Globus pallidus (tissue), 1 donor: ENCODE data around the gene MSRB3.
"Not testable (repeated sequence)": the region's sequence is repeated elsewhere in the genome, so short reads cannot be mapped to it uniquely, and the experiment has no call there.

Experiments
- DNase-seq: peaks from one replicate; pipeline ENCODE4 v3.0.0-alpha.2; 2015; ENCODE audit warnings: low spot score

MSRB3 gene

DNA sequence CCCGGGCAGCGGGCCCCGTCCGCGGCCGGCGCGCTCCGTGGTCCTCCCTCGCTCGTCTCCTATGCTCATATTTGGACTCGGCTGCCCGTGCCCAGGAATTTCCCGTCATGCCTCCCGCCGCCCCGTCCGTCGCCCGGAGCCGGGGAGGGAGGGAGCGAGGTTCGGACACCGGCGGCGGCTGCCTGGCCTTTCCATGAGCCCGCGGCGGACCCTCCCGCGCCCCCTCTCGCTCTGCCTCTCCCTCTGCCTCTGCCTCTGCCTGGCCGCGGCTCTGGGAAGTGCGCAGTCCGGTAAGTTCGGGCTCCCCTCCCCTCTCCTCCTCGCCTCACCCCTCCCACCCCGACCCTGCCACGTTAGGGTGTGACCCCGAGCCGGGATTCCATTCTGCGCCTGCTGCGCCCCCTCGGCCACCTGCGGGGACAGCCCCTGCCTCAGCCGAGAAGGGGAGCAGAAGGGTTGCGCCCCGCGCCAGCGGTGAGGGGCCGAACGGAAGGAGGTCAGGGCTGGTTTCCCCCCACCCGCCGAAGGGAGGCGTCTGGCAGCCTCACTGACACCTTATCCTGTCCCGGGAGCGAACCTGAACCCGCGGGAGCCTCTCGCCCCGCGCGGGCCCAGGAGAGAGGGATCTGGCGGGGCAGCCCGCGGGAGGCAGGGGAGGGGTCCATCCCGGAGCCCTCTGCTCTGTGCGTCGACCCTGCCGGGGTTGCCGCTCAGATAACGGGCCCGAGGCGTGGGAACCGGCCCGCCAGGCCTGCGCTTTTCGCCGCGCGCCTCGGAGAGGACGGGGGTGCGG is at the start of gene MSRB3:
TSS of gene MSRB3 (plus strand) at position 108 of the 793 bp plus-strand sequence. CDS start 29,897 bp downstream, outside the sequence.
- DNase-seq: peak; percentile 46

DNA sequence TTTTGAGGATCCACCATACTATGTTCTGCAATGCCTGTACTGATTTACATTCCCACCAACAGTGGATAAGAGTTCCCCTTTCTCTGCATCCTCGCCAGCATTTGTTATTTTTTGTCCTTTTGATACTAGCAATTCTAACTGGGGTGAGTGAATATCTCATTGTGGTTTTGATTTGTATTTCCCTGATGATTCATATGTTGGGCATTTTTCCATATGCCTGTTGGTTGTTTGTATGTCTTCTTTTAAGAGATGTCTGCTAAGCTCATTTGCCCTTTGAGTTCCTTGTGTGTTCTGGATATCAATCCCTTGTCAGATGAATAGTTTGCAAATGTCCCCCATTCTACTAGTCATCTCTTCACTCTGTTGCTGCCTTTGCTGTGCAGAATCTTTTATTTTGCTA is 49.0 kb upstream of the MSRB3 start:
- DNase-seq: no peak

DNA sequence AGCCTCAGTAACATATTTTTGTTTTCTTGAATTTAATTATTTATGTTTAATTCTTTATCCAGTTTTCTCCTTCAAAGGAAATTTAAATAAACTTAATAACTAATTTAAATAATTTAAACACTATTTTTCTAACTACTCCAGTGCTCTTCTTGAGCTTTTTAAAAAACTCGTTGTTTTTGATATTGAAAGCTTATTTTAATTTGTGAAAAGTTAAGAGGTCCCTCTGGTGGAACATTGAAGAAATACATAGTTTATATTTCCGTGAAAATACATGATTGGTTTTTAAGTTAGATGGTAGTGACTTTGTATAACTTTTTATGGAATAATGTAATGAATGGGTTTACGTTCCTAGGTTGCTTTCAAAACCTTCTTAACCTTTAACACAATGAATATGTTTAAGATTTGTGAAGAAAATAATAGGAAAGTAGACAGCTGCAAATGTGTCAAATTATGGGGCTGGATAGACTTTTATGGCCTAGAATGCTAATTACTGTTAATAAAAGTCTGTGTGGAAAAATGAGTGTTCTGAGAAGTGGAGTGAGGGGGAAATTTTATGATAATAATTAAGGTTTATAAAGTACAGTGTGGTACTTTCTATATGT is 45.9 kb upstream of the MSRB3 start:
- DNase-seq: peak; percentile 3

DNA sequence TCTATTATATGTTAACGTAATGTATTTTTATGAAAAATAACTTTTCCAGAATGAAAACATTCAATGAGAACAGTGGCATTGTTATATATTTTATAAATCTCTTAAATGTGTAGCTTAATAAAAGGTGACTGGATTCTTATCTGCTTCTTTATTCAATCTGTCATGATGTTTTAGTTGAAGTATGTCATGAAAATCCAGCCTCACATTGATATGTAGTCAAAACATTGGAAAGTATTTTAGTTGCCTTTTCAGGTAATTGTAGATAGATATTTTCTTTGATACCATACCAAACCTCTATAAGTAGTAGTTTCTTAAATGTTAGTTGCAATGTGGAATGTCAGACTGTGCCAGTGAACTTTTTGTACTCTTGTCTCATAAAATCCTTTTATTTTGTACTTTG is 41.3 kb upstream of the MSRB3 start:
- DNase-seq: no peak

DNA sequence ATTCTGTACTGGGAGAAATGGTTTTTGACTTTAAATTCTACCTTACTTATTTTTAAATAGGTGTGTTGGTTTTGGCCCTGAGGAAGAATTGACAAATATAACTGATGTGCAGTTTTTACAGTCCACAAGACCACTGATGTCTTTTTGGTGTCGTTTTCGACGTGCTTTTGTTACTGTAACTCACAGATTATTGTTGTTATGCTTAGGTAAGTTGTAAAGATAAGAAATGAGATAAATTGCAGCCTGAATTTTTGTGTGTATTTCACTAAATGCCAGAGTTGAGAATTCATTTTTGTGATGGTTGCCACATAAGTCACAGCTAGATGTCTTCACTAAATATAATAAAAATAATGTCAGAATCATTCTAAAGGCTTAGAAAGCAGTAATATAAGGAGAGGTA is 39.9 kb upstream of the MSRB3 start:
- no peak for DNase-seq

DNA sequence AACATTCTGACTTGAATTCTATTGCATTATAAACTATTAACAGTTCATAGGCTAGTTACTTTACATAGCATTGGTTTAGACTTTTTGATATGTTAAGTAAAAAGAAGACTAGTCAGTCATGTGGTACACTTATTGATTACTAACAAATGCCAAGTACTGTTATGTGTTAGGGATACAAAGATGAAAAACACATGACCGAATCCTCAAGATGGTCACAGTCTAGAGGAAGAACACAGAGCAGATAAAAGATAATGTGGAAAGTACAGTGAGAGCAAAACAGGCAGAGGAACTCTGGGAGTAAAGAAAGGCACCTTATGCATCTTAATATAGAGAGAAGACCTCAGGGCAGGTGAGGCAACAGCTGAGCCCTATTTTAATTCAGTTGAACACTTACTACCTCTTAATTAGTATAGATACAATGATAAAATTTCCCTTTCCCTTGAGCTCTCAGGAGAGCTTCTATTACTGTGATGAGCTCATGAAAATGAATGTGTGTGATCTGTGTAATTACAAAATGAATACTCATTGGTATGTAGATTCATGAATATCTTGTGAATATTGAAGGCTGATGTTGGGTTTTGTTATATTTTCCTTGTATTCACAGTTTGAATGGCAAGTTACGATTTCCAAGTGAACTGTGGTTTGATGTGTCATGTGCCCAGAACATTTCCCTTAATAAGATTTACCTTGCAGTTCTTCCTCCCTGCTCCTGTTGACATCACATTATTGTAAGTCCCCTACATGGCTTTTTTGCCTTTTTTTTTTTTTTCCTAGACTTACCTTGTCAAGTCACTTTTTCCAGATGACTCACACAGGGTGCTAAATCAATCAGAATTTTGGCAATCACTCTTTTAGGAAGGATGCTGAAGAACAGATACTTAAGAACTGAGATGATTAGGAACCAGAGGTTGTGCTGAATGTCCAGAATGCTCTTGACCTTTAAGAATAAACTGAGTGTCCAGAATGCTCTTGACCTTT is 29.5 kb upstream of the MSRB3 start:
- no peak for DNase-seq

DNA sequence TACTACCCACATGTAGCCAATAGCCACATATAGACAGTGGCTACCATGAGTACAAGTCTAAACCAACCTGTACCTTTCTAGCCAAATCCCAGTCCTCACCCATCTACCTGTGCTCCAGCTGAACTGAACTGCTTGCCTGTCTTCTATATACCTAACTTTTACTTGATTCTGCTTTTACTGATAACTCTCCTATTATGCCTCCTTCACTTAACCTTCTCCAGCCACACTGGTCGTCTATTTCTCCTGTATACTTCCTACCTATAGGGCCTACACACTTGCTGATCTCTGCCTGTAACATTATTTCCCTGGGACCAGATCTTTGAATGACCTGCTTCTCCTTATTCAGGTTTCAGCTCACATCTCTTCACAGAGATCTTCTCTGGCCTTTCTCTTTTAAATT is 26.0 kb upstream of the MSRB3 start:
- DNase-seq: no peak

DNA sequence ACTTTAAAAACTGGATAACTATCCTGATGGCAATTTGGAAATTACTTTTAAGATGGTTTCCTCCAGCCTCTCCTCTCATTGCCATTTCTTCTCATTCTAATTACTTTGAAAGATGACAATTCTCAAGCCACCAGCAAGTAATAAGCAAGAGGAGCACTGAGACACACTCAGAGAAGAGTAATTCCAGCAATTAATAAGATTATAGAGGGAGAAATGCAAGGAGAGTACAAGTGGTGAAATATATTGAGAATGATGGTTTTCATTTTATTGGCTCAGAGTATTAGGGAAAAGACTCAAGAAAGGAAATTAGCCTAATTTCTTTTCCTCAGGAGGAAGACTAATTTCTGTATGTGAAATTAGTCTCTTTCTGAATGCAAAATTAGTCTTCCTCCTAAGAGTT is 20.5 kb upstream of the MSRB3 start:
- DNase-seq: no peak

DNA sequence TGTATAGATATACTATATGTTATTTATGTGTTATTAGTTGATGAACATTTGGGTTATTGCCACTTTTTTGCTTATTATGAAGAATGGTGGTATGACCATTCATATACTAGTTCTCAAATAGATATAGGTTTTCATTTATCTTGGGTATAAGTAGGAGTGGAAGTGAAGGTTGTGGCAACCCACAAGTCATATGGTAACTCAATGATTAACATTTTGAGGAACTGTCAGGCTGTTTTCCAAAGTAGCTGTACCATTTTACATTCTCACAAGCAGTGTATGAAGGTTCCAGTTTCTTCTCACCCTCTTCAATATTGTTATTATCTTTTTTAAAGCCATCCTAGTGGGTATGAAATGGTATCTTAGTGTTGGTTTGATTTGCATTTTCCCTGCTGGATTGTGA is 19.0 kb upstream of the MSRB3 start:
- DNase-seq: no peak

DNA sequence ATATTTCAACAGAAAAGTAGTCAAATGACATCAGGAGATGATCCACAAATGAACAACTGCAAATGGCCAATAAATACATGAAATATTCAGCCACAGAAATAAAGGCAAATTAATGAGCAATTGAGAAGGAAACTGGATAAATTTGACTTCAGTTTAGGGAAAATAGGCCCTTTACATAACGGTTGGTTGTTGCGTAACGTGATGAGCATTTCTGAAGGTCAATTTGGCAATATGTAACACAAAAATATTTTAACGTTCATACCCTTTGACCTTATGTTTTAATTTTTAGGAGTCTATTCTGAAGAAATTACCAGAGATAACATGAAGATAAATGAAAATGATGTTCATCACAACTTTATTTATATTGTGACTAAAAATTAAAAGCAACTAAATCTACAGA is 14.7 kb upstream of the MSRB3 start:
- no peak for DNase-seq

DNA sequence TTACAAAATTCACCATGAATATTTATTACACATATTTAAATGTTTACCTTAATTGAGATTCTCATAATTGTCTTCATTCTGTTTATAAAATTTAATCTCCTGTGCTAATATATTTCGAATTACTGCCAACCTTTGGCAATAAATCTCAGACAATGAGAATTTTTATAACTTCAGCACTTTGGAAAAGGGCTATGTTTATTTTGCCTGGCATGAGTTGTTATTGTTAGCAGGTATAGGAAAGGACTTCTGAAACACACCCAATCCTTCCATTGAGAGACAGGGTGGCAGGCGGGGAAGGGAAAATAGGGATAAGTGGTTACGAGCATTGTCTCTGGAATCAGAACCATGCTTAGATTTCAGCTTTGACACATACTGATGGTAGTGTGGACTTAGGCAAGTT is 12.1 kb upstream of the MSRB3 start:
- DNase-seq: no peak

DNA sequence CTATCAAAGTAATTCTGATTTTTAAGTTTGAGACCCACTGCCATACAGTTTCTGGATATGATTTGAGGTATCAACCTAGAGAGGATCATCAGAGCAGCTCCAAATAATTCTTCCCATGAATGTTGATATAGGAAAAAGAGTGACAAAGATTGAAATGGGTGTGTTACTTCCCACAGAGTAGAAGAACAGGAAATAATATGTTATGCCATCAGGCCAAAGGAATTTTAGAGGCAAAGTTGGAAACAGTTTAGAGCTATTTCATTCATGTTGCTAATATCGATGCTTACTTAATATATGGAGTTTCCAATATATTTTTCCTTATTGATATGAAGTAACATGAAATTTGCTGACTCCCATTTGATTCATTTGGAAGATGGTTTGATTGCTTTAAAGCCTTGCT is 8.9 kb upstream of the MSRB3 start:
- no peak for DNase-seq

DNA sequence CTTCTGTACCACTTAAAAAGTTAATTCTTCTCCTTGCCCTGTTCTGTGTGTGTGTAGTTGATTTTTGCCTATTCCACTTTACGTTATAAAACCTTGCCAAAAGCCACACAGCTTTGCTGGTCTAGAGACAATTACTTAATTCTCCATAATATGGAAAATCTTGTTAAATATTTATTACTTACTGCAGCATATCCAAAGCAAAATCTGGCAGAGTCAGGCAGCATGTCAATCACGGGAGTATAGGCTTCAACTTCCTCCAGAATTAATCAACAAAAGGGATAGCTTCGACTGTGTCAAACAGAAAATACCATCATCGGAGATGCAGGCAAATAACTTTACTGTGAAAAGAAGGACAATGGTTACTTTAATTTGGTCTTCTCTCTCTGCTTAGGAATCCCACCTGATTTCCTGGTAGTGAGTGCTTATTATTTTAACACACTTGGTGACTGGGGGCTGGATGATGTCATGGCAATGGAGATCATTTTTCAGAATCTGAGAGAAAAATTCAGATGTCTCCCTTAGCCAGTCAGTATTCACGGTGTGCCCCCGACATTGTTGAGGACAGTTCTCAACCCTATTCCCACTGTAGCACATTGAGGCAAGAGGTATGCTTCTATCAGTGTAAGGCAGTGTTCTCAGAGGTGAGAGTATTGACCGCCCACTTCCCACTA is 3.7 kb upstream of the MSRB3 start:
- no peak for DNase-seq

DNA sequence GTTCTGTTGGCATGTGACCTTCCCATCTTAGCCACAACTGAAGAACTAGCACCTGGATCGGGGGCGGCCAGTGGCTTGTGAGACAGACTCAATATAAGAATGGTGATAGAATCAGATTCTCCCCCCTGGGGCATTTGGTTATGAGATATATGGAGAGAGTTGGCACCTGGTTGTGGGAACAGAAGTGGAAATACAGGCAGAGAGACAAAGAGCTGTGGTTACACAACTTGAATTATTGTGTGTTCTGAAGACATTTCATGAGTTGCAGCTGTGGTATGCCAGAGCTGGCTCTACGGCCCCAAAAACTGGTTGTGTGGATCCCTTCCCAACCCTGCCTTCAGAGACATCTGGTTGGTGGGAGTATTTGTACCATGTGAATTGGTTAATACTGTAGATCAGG is 2.9 kb upstream of the MSRB3 start:
- no peak for DNase-seq

DNA sequence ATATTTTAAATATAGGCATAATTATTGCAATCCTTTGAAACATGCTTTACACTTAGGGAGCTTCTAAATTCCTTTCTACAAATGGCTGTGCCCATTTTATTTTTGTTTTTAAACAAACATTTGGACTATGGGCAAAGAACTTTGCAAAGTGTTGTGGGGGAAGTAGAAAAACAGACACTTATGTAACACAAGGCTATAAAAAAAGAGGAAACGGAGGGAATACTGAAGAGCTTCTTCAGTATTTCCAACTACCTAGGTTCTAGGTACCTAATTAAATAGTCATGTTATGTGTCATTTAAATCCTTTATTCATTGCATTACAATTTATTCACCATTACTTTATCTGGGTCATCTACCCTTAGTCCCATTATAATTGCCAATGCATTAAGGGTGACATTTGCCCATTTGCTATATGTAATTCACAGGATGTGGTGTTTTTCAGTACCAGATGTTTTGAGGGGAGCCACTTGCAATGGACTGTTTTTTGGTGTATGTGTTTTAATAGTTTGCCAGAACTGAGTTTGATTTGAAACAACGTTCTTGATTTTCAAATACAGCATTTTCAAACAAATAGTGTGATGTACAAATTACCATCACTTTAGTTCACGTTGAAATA is 1.5 kb upstream of the MSRB3 start:
- DNase-seq: no peak

DNA sequence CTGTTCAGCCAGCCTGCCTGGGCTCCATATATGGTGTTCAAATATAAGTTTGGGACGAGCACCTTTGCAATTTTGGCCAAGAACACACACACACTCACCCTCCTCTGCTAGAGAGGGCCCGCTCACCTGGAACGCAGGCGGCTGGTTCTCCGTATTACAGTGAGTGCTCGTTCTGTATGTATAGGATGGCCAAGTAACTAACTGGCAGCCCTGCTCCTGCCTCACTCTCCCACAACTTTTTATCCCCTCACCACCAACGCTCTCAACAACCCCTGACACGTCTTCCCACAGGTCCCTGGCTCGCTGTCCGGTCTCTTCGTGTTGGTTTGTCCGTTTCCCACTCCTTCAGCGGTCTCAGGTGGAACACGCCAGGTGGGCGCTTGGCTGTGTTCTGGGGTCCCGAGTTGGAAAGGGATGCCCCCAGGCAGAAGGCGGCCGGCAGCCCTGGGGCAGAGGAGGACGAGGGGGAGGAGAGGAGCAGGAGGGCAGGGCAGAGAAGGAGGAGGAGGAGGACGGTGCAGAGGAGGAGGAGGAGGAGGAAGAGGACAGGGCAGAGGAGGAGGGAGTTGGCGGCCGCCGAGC is 398 bp upstream of the MSRB3 start:
- no peak for DNase-seq

DNA sequence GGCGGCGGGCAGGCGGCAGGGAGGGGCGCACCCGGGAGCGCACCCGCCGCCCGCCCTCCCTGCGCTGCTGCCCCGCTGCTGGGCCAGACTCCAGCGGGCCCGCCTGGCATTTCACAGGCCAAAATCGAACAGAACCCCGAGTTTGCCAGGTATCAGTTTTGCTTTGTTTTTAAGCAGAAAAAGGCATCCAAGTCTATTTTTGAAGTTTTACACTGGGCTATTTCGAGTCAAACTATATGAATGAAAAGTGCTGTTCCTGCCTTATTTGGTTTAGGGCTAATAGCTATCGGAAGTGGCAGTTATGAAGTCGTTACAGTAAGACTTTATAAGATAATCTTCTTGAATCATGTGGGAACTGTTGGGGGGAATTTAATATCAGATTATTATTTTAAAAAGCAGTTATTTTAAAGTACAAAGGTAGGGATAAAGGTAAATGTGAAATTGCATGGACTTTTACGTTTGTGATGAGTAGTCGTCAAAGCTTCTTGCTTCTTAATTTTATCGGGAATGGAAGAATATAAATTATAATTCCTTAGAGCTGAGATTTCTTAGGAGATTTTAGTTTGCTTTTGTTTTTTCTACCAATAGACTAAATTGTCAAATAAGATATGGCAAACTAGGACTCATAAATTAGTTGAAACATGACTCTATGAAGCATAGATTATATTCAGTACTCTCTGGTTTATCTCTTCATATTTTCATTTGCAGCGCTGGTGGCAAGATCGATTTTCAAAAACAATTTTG is 1.1 kb downstream of the MSRB3 start:
- no peak for DNase-seq

DNA sequence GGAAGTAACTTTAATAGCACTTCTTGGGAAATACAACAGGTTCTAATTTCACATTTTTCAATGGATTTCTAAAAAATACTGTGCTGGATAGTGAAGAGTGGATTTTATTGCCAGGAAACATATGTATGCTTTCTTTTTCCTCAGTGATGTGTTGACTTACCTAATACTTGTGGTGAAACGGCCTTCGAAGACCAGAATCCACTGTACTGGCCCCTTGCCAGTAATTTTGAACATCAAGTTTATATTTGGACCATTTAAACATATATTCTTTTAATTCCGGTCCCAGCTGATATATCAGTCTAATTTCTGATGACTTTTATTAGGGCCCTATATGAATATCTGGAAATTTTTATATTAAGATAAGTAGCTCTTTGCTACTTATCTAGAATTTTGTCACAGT is 1.8 kb downstream of the MSRB3 start:
- DNase-seq: no peak

DNA sequence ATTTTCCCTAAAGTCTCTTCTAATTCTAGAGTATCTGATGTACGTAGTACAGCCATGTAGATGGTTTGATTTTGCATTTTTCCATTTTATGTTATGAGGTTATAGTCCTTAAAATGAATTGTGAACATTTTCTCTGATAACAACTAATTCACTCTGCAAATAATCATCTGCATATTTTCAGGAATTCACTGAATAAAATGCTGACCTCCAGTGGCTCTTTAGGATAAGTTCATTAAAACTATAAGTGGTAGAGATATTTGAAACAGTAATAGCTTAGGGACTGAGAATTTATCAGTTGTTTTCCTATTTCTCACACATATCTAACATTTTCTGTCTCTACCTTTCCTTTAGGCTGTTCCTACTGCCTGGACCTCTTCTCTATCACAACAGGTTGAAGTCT is 4.4 kb downstream of the MSRB3 start:
- DNase-seq: no peak

DNA sequence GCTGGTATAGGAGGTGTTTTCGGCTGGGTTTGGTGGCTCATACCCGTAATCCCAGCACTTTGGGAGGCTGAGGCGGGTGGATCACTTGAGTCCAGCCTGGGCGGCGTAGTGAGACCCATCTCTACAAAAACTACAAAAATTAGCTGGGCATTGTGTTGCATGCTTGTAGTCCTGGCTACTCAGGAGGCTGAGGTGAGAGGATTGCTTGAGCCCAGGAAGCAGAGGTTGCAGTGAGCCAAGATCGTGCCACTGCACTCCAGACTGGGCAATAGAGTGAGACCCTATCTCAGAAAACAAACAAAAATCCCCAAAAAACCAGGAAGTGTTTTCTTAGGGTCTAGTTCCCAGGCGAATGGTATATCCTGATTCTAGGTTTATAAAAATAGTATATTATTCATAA is 7.0 kb downstream of the MSRB3 start:
- not testable (repeated sequence) for DNase-seq

DNA sequence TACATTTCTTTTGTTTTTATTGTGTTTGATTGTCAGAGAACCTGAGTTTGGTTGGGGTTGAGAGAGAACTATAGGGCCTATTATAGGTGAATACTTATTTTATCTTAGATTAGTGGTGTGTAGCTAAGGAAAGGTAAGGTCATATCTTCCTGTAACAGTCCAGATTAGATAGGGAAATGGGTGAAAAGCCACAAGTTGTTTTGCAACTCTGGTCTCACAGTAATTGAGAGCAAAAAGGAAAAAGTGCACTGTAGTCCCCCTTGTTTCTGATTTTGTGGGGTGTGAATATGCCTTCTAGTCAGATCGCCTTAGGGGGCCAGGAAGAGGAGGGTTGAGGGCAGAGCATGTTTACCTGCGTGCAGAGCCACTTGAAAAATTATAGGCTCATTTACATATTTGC is 8.9 kb downstream of the MSRB3 start:
- no peak for DNase-seq
